ENCODE measurements around the gene MICALL1. TPM values are rescaled to one million over a fixed set of nuclear protein-coding genes. Genes with fewer than 3 reads are reported as not detected.

Gene MICALL1
- total and polyA plus RNA-seq, 7 donors: 8.4 to 109 (median 23.9) TPM

DNA sequence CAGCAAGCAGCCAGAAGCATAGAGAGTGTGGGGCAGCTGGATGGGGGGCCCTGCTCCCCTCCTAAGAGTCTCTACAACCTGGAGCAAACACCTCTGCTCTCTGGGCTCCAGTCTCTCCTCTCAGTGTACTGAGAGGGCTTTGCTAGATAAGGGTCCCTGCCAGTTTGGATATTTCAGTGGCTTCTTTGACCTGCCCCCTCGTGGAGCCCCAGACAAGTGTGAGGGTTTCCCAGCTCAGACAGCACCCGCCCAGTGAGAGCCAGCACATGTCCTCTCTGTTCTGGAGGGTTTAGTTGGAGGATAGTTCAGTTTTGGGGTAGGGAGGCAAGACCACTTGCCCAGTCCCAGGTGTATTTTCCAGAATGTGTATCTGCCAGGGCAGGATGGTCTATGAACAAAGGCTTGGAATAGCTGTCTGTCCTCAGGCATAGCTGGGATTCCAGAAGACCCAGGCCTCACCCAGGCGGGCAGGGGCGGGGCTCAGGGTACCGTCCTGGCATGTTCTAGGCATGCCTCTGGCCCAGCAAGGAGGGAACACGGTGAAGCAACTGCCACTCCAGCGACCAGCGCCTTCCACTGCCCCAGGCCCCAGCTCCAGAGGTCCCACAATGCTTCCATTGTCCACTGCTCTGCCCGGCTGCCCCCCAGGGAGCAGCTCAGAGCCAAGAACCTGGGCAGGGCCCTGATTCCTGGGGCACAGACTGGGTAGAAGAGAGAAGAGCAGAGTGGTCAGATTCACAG is 7.5 kb upstream of the MICALL1 start:
- H3K4me1 ChIP-seq: peaks cover 0 to 59% (median 46%) of the 10 kb centered on the region in 4 donors
- WGBS, 2 donors: 42 to 78% methylated on average over 9 of the region's 9 CpGs
- H3K27me3 ChIP-seq: no peaks in the 10 kb centered on the region
- H3K36me3 ChIP-seq: no peaks in the 10 kb centered on the region
- H3K9me3 ChIP-seq: no peaks in the 10 kb centered on the region
- no peak overlapping the region for H3K4me3 ChIP-seq
- intact Hi-C loops (cut with DNase I): no loop called here
- H3K27ac ChIP-seq: peak overlapping the region; percentile 27 to 89 (median 60)
- DNase-seq: peak; percentile 78
- TF ChIP-seq, protein P1, sequence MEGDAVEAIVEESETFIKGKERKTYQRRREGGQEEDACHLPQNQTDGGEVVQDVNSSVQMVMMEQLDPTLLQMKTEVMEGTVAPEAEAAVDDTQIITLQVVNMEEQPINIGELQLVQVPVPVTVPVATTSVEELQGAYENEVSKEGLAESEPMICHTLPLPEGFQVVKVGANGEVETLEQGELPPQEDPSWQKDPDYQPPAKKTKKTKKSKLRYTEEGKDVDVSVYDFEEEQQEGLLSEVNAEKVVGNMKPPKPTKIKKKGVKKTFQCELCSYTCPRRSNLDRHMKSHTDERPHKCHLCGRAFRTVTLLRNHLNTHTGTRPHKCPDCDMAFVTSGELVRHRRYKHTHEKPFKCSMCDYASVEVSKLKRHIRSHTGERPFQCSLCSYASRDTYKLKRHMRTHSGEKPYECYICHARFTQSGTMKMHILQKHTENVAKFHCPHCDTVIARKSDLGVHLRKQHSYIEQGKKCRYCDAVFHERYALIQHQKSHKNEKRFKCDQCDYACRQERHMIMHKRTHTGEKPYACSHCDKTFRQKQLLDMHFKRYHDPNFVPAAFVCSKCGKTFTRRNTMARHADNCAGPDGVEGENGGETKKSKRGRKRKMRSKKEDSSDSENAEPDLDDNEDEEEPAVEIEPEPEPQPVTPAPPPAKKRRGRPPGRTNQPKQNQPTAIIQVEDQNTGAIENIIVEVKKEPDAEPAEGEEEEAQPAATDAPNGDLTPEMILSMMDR (IDR thresholded peaks at IDR 0.05): no peak
- TF ChIP-seq POLR2A (IDR thresholded peaks at IDR 0.05) (no peak), EP300 (IDR thresholded peaks at IDR 0.05) (no peak), POLR2AphosphoS5 (IDR thresholded peaks at IDR 0.05) (no peak)

DNA sequence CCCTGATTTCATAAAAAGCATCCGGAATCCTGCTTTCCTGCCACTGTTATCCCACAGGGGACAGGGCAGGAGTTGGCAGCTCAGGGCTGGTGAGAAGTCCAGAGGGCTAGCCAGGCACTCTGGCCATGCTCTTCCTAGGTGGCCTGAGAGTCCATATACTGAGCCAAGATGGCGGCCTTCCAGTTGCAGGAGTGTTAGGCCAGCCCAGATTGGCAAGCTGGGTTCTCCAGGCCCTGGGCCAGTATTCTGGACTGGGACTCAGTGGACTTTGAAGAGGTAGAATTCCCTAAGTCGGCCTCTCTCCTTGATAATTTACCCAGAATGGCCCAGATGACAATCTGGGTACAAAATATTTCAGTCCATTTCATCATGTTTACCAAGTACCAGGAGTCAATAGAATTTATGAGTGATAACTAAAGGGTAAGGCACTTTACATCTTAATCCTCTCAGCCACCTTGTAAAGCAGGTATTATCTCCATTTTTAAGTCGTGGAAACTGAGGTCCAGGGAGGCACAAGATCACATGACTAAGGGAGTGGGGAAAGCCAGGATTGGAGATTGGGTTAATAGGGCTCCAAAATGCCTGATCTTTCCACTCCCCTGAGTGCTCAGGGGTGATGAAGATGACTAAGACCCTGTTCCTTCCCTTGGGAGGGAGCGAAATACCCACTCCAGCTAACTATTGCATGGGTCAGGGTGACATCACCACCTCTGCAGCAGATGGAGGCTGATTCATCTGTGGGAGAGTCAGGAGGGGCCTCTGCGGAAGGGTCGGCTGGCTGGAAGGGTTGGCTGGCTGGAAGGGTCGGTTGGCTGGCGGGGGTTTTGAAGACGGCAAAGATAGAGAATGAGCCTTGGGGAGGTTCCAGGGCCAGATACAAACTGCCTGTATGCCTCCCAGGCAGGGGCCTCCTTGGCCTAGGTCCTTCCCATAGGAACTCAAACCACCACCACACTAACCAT is 1.2 kb upstream of the MICALL1 start:
- peak; percentile 83 for DNase-seq
- intact Hi-C loops (cut with DNase I): loop anchor here (2.0 kb wide), 1 partner anchor 14 kb away; no protein-coding TSS in a partner anchor
- Histone ChIP-seq H3K4me1 (peaks cover 0 to 52% (median 48%) of the 10 kb centered on the region in 4 donors), H3K27ac (peak overlapping the region; percentile 87 to 97 (median 91)), H3K27me3 (no peaks in the 10 kb centered on the region), H3K36me3 (no peaks in the 10 kb centered on the region), H3K9me3 (no peaks in the 10 kb centered on the region), H3K4me3 (peak overlapping the region in 1 of 4 donors; percentile 98)
- WGBS, 2 donors: 81 to 85% methylated on average over 10 of the region's 10 CpGs
- peak in 3 of 4 donors; percentile 12 to 81 (median 29) for TF ChIP-seq POLR2AphosphoS5 (IDR thresholded peaks at IDR 0.05)
- TF ChIP-seq, protein P1 (IDR thresholded peaks at IDR 0.05): no peak
- no peak for TF ChIP-seq EP300 (IDR thresholded peaks at IDR 0.05)
- no peak for TF ChIP-seq POLR2A (IDR thresholded peaks at IDR 0.05)

DNA sequence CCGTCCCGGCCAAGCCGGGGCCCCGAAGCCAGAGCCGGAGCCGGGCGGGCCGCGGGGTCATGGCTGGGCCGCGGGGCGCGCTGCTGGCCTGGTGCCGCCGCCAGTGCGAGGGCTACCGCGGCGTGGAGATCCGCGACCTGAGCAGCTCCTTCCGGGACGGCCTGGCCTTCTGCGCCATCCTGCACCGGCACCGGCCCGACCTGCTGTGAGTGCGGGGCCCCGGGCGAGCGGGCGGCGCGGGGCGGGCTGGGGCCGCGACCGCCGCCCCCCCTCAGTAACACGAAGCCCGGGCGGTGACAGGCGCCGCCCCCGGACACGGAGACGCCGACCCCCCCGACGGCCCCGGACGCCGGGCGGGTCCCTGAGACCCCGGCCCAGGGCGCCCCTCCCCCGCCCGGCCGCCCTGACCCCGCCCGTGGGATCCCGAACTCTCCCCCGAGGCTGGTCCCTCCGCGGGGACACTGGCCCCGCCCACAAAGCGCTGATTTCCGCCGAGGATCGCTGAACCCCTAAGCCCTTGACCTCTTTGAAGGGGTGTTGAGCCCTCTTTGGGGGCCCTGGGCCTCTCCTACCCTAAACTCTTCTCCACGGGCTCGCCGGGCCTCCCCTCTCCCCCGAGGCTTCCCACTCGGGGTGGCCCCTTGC is 389 bp downstream of the MICALL1 start:
- Histone ChIP-seq H3K36me3 (no peaks in the 10 kb centered on the region), H3K4me1 (peaks cover 0 to 63% (median 60%) of the 10 kb centered on the region in 4 donors), H3K9me3 (no peaks in the 10 kb centered on the region), H3K27ac (peak overlapping the region; percentile 88 to 97 (median 92)), H3K4me3 (peak overlapping the region; percentile 72 to 98 (median 88)), H3K27me3 (no peaks in the 10 kb centered on the region)
- intact Hi-C loops (cut with DNase I): no loop called here
- no peak for TF ChIP-seq EP300 (IDR thresholded peaks at IDR 0.05)
- TF ChIP-seq POLR2A (IDR thresholded peaks at IDR 0.05): no peak
- TF ChIP-seq, protein P1 (IDR thresholded peaks at IDR 0.05): no peak
- TF ChIP-seq POLR2AphosphoS5 (IDR thresholded peaks at IDR 0.05): no peak
- WGBS, 2 donors: 1% methylated on average over 75 of the region's 75 CpGs
- DNase-seq: peak; percentile 73

Measured in sigmoid colon (tissue), 7 donors.